Measurements from ENCODE around the gene RAP1B.

Gene RAP1B

DNA sequence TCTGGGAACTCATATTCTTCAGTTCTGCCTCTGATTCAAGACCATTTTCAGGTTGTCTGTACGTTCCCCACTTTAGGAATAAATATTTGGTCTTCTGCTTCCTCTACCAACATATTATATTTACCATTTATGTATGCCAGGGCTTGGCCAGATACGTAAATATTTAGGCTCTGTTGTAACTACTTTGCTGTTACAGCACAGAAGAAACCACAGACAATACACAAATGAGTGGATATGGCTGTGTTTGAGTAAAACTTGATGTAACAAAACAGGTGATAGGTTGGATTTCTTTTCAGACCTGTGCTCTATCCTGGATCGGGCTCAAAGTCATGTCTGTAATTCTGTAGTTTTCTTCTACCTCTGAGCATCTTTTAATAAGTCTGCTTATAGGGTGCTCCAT, 37.5 kb downstream of the RAP1B start:
- TF ChIP-seq, protein P1, sequence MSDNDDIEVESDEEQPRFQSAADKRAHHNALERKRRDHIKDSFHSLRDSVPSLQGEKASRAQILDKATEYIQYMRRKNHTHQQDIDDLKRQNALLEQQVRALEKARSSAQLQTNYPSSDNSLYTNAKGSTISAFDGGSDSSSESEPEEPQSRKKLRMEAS (IDR thresholded peaks at IDR 0.05), result no peak
- TF ChIP-seq FOXM1 (IDR thresholded peaks at IDR 0.05; ENCODE audit: borderline replicate concordance, low read depth) (no peak), CEBPB (IDR thresholded peaks at IDR 0.05) (no peak), TEAD4 (IDR thresholded peaks at IDR 0.05) (no peak), CREB1 (IDR thresholded peaks at IDR 0.05; ENCODE audit: low read depth) (no peak), NFIC (IDR thresholded peaks at IDR 0.05) (no peak), EGR1 (IDR thresholded peaks at IDR 0.05) (no peak), EP300 (IDR thresholded peaks at IDR 0.05; ENCODE audit: borderline replicate concordance) (no peak), YY1 (IDR thresholded peaks at IDR 0.05; ENCODE audit: low read depth) (no peak), ZBTB7A (IDR thresholded peaks at IDR 0.05; ENCODE audit: low read depth) (no peak)

DNA sequence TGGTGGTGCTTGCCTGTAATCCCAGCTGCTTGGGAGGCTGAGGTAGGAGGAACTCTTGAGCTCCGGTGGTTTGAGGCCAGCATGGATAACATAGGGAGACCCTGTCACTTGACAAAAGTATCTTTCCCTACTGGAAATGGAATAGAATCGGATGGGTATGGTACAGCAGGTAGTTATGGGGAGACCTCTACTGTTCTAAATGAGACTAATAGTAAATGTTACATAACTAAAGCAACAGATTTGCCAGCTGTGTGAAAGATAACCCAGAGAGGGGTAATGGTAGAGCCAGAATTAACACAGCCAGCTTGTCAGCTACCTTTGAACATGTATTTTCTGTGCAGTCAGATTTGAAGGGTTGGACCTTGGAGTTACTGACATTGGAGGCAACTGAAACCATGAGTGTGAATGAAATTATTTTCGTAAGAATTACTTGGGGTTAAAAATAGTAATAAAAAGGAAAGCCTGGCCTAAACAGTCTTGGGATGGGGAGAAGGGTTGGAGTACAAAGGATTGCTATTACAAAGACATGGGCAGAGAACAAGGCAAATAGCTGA, 54.4 kb downstream of the RAP1B start:
- TF ChIP-seq TEAD4 (IDR thresholded peaks at IDR 0.05), result no peak
- no peak for TF ChIP-seq USF1 (IDR thresholded peaks at IDR 0.05)
- TF ChIP-seq RAD21 (IDR thresholded peaks at IDR 0.05; ENCODE audit: low read depth), result 0 out of 2 replicates have a peak, but pooled peaks have one; percentile 8
- TF ChIP-seq FOXM1 (IDR thresholded peaks at IDR 0.05; ENCODE audit: borderline replicate concordance, low read depth), result no peak
- no peak for TF ChIP-seq CREB1 (IDR thresholded peaks at IDR 0.05; ENCODE audit: low read depth)

- no peak for TF ChIP-seq RAD21 (IDR thresholded peaks at IDR 0.05; ENCODE audit: low read depth)
- no peak for TF ChIP-seq ZBTB7A (IDR thresholded peaks at IDR 0.05; ENCODE audit: low read depth)
- TF ChIP-seq EGR1 (IDR thresholded peaks at IDR 0.05), result no peak
- TF ChIP-seq USF1 (IDR thresholded peaks at IDR 0.05), result no peak
- no peak for TF ChIP-seq CREB1 (IDR thresholded peaks at IDR 0.05; ENCODE audit: low read depth)
Observed at GRCh38 chr12:68667291-68667690, 56.6 kb downstream of the RAP1B start.

DNA sequence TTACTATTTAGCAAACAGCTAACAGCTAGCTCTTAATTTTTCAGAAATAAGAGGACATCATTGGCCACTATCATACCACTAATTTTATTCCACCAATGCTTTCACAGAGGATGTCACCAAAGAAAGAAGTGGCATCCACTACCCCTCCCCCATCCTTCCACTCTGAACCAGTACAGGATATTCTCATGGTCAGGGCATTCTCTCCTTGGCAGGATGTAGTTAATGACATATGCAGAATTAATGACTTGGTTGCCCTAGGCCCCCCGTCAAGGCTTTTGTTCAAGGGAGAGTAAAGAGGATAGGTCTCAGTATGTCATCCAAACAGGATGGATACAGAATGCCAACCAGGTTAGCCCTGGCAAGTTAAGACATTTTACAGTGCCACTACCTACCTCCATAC, 57.2 kb downstream of the RAP1B start:
- TF ChIP-seq EP300 (IDR thresholded peaks at IDR 0.05; ENCODE audit: borderline replicate concordance), result no peak
- TF ChIP-seq CREB1 (IDR thresholded peaks at IDR 0.05; ENCODE audit: low read depth), result no peak
- no peak for TF ChIP-seq NFIC (IDR thresholded peaks at IDR 0.05)
- no peak for TF ChIP-seq RAD21 (IDR thresholded peaks at IDR 0.05; ENCODE audit: low read depth)
- no peak for TF ChIP-seq CEBPB (IDR thresholded peaks at IDR 0.05)
- TF ChIP-seq YY1 (IDR thresholded peaks at IDR 0.05; ENCODE audit: low read depth), result no peak
- TF ChIP-seq USF1 (IDR thresholded peaks at IDR 0.05), result no peak
- TF ChIP-seq, protein P2, sequence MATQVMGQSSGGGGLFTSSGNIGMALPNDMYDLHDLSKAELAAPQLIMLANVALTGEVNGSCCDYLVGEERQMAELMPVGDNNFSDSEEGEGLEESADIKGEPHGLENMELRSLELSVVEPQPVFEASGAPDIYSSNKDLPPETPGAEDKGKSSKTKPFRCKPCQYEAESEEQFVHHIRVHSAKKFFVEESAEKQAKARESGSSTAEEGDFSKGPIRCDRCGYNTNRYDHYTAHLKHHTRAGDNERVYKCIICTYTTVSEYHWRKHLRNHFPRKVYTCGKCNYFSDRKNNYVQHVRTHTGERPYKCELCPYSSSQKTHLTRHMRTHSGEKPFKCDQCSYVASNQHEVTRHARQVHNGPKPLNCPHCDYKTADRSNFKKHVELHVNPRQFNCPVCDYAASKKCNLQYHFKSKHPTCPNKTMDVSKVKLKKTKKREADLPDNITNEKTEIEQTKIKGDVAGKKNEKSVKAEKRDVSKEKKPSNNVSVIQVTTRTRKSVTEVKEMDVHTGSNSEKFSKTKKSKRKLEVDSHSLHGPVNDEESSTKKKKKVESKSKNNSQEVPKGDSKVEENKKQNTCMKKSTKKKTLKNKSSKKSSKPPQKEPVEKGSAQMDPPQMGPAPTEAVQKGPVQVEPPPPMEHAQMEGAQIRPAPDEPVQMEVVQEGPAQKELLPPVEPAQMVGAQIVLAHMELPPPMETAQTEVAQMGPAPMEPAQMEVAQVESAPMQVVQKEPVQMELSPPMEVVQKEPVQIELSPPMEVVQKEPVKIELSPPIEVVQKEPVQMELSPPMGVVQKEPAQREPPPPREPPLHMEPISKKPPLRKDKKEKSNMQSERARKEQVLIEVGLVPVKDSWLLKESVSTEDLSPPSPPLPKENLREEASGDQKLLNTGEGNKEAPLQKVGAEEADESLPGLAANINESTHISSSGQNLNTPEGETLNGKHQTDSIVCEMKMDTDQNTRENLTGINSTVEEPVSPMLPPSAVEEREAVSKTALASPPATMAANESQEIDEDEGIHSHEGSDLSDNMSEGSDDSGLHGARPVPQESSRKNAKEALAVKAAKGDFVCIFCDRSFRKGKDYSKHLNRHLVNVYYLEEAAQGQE (IDR thresholded peaks at IDR 0.05; ENCODE audit: low read depth), result no peak
- TF ChIP-seq, protein P1 (IDR thresholded peaks at IDR 0.05), result no peak
- TF ChIP-seq EGR1 (IDR thresholded peaks at IDR 0.05), result no peak
- no peak for TF ChIP-seq TAF1 (IDR thresholded peaks at IDR 0.05; ENCODE audit: low read depth)
- no peak for TF ChIP-seq TEAD4 (IDR thresholded peaks at IDR 0.05)
- no peak for TF ChIP-seq TCF12 (IDR thresholded peaks at IDR 0.05; ENCODE audit: low read depth)
- TF ChIP-seq ZBTB7A (IDR thresholded peaks at IDR 0.05; ENCODE audit: low read depth), result no peak
- no peak for TF ChIP-seq FOXM1 (IDR thresholded peaks at IDR 0.05; ENCODE audit: borderline replicate concordance, low read depth)

DNA sequence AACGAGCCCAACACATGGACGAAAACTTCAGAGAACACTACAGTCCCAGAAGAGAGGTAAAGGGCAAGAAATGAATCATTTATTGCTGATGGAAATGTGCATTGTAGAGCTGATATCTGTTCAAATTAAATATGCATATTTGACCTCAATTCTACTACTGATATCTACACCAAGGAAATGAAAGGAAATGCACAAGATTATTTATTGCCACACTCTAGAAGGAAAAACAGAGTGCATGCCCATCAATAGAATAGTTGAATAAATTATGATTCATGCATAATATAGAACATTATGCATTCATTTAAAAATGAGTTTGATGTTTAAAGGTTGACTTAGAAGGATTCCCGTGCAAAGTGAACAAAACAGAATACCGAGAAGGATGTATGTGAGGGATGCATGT, 60.5 kb downstream of the RAP1B start:
- TF ChIP-seq RAD21 (IDR thresholded peaks at IDR 0.05; ENCODE audit: low read depth) (no peak), USF1 (IDR thresholded peaks at IDR 0.05) (no peak), EGR1 (IDR thresholded peaks at IDR 0.05) (no peak)

DNA sequence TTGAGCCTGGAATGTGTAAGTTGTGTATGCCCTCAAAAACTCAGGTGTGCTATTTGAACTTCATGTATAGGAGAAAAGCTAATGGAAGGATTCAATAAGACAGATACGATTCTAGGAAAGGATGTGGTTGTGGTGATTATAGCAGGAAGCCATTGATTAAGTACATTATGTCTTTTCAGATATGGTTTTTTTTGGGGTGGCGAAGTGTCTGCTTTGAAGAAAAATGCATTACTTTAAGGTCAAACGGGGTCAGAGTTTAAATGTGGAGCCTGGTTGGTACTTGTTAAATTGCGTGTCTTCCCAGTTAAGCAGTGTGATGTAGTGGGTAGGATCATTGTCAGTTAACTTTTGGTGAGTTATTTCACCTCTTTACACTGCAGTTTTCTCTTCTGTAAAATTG, 63.1 kb downstream of the RAP1B start:
- TF ChIP-seq TEAD4 (IDR thresholded peaks at IDR 0.05), result no peak
- no peak for TF ChIP-seq EGR1 (IDR thresholded peaks at IDR 0.05)
- TF ChIP-seq TAF1 (IDR thresholded peaks at IDR 0.05; ENCODE audit: low read depth), result no peak
- no peak for TF ChIP-seq YY1 (IDR thresholded peaks at IDR 0.05; ENCODE audit: low read depth)
- no peak for TF ChIP-seq USF1 (IDR thresholded peaks at IDR 0.05)
- TF ChIP-seq TCF12 (IDR thresholded peaks at IDR 0.05; ENCODE audit: low read depth), result no peak

DNA sequence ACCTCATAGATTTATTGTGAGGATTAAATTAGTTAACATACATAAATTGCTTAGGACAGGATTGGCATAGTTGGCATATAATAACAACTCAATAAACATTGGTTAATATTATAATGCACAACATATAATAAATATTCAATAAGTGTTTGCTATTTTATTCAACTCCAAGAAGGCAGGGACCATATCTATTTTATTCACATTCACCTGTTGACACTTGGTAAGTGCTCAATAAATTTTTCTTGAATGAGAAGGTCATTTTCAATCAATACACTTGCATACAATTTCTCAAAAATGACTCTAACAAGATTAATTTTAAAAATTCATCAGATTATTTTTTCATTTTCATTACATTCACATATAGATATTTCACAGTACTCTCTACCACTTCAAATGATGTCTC, 63.7 kb downstream of the RAP1B start:
- no peak for TF ChIP-seq RAD21 (IDR thresholded peaks at IDR 0.05; ENCODE audit: low read depth)
- no peak for TF ChIP-seq NFIC (IDR thresholded peaks at IDR 0.05)
- no peak for TF ChIP-seq EGR1 (IDR thresholded peaks at IDR 0.05)
- TF ChIP-seq ZBTB7A (IDR thresholded peaks at IDR 0.05; ENCODE audit: low read depth), result no peak
- no peak for TF ChIP-seq CREB1 (IDR thresholded peaks at IDR 0.05; ENCODE audit: low read depth)
- TF ChIP-seq TEAD4 (IDR thresholded peaks at IDR 0.05), result no peak
- no peak for TF ChIP-seq CEBPB (IDR thresholded peaks at IDR 0.05)
- no peak for TF ChIP-seq EP300 (IDR thresholded peaks at IDR 0.05; ENCODE audit: borderline replicate concordance)
- no peak for TF ChIP-seq FOXM1 (IDR thresholded peaks at IDR 0.05; ENCODE audit: borderline replicate concordance, low read depth)
- TF ChIP-seq TAF1 (IDR thresholded peaks at IDR 0.05; ENCODE audit: low read depth), result no peak
- TF ChIP-seq, protein P2 (IDR thresholded peaks at IDR 0.05; ENCODE audit: low read depth), result no peak
- no peak for TF ChIP-seq YY1 (IDR thresholded peaks at IDR 0.05; ENCODE audit: low read depth)
- TF ChIP-seq, protein P1 (IDR thresholded peaks at IDR 0.05), result no peak
- no peak for TF ChIP-seq TCF12 (IDR thresholded peaks at IDR 0.05; ENCODE audit: low read depth)

Measured in Ishikawa (cell line).